Measurements from ENCODE around the gene PCP4. TPM values are rescaled to one million over a fixed set of nuclear protein-coding genes. Genes with fewer than 3 reads are reported as not detected.

Gene PCP4
- total and polyA plus RNA-seq, 5 donors: 3.9 to 7.5 (median 5.5) TPM

GRCh38 chr21:39924577-39925308, 57.5 kb downstream of the PCP4 start:
- DNase-seq: no peak
- intact Hi-C loops (cut with DNase I): no loop called here
- no peaks in the 10 kb centered on the region for H3K27me3 ChIP-seq (ENCODE audit: control insufficient read depth, insufficient read depth)
- no peak for ATAC-seq
- H3K4me3 ChIP-seq (ENCODE audit: low read length): no peak overlapping the region
- WGBS: 80% methylated on average over 8 of the region's 8 CpGs
- no peak overlapping the region for H3K27ac ChIP-seq (ENCODE audit: low read length)
- no peaks in the 10 kb centered on the region for H3K4me1 ChIP-seq (ENCODE audit: control insufficient read depth, insufficient read depth, low read length)
- H3K9me3 ChIP-seq (ENCODE audit: control insufficient read depth, low read length): no peaks in the 10 kb centered on the region

GRCh38 chr21:39927304-39927886, 60.2 kb downstream of the PCP4 start:
- peak in 1 of 2 donors; percentile 20 for ATAC-seq

GRCh38 chr21:39932335-39932734, 65.1 kb downstream of the PCP4 start:
- no peaks in the 10 kb centered on the region for H3K9me3 ChIP-seq (ENCODE audit: control insufficient read depth, low read length)
- intact Hi-C loops (cut with DNase I): no loop called here
- ATAC-seq: no peak

More at GRCh38 chr21:39927304-39927886, 60.2 kb downstream of the PCP4 start:
- no peak overlapping the region for H3K27ac ChIP-seq (ENCODE audit: low read length)
- intact Hi-C loops (cut with DNase I): no loop called here
- H3K4me1 ChIP-seq (ENCODE audit: control insufficient read depth, insufficient read depth, low read length): no peaks in the 10 kb centered on the region
- peak in 1 of 3 donors; percentile 54 for DNase-seq
- no peaks in the 10 kb centered on the region for H3K9me3 ChIP-seq (ENCODE audit: control insufficient read depth, low read length)
- H3K27me3 ChIP-seq (ENCODE audit: control insufficient read depth, insufficient read depth): no peaks in the 10 kb centered on the region
- H3K4me3 ChIP-seq (ENCODE audit: low read length): no peak overlapping the region
- WGBS: 72% methylated on average over 2 of the region's 2 CpGs

GRCh38 chr21:39934895-39935294, 67.7 kb downstream of the PCP4 start:
- ATAC-seq (no peak), DNase-seq (no peak)
- intact Hi-C loops (cut with DNase I): no loop called here
- Histone ChIP-seq H3K4me1 (ENCODE audit: control insufficient read depth, insufficient read depth, low read length) (no peaks in the 10 kb centered on the region), H3K27me3 (ENCODE audit: control insufficient read depth, insufficient read depth) (peaks cover 3% of the 10 kb centered on the region), H3K4me3 (ENCODE audit: low read length) (no peak overlapping the region), H3K9me3 (ENCODE audit: control insufficient read depth, low read length) (no peaks in the 10 kb centered on the region), H3K27ac (ENCODE audit: low read length) (no peak overlapping the region)
- 87% methylated on average over 2 of the region's 2 CpGs for WGBS

More at GRCh38 chr21:39932335-39932734, 65.1 kb downstream of the PCP4 start:
- Histone ChIP-seq H3K27me3 (ENCODE audit: control insufficient read depth, insufficient read depth) (peaks cover 3% of the 10 kb centered on the region), H3K27ac (ENCODE audit: low read length) (no peak overlapping the region), H3K4me1 (ENCODE audit: control insufficient read depth, insufficient read depth, low read length) (no peaks in the 10 kb centered on the region), H3K4me3 (ENCODE audit: low read length) (no peak overlapping the region)
- no peak for DNase-seq
- WGBS: 74% methylated on average over 1 of the region's 1 CpG

- ATAC-seq (no peak), DNase-seq (no peak)
- H3K4me3 ChIP-seq (ENCODE audit: low read length): no peak overlapping the region
- H3K9me3 ChIP-seq (ENCODE audit: control insufficient read depth, low read length): no peaks in the 10 kb centered on the region
- intact Hi-C loops (cut with DNase I): no loop called here
- H3K27ac ChIP-seq (ENCODE audit: low read length): no peak overlapping the region
- H3K4me1 ChIP-seq (ENCODE audit: control insufficient read depth, insufficient read depth, low read length): no peaks in the 10 kb centered on the region
- WGBS: 84% methylated on average over 5 of the region's 5 CpGs
- peaks cover 3% of the 10 kb centered on the region for H3K27me3 ChIP-seq (ENCODE audit: control insufficient read depth, insufficient read depth)
These were observed 68.5 kb downstream of the PCP4 start for GRCh38 chr21:39935716-39936115.

GRCh38 chr21:39938086-39938625, 70.9 kb downstream of the PCP4 start:
- Histone ChIP-seq H3K4me3 (ENCODE audit: low read length) (no peak overlapping the region), H3K4me1 (ENCODE audit: control insufficient read depth, insufficient read depth, low read length) (no peaks in the 10 kb centered on the region), H3K27ac (ENCODE audit: low read length) (no peak overlapping the region), H3K27me3 (ENCODE audit: control insufficient read depth, insufficient read depth) (peaks cover 3% of the 10 kb centered on the region), H3K9me3 (ENCODE audit: control insufficient read depth, low read length) (no peaks in the 10 kb centered on the region)
- no peak for DNase-seq
- no peak for ATAC-seq
- WGBS: 73% methylated on average over 8 of the region's 8 CpGs
- intact Hi-C loops (cut with DNase I): no loop called here

- ATAC-seq: no peak
These were observed 79.0 kb downstream of the PCP4 start for GRCh38 chr21:39946199-39946598.

GRCh38 chr21:39947031-39947430, 79.8 kb downstream of the PCP4 start:
- ATAC-seq: no peak
- intact Hi-C loops (cut with DNase I): no loop called here
- no peak overlapping the region for H3K27ac ChIP-seq (ENCODE audit: low read length)
- DNase-seq: no peak
- H3K9me3 ChIP-seq (ENCODE audit: control insufficient read depth, low read length): no peaks in the 10 kb centered on the region
- H3K27me3 ChIP-seq (ENCODE audit: control insufficient read depth, insufficient read depth): no peaks in the 10 kb centered on the region
- no peaks in the 10 kb centered on the region for H3K4me1 ChIP-seq (ENCODE audit: control insufficient read depth, insufficient read depth, low read length)
- WGBS: 52% methylated on average over 1 of the region's 1 CpG
- no peak overlapping the region for H3K4me3 ChIP-seq (ENCODE audit: low read length)

More at GRCh38 chr21:39946199-39946598, 79.0 kb downstream of the PCP4 start:
- 82% methylated on average over 2 of the region's 2 CpGs for WGBS
- H3K9me3 ChIP-seq (ENCODE audit: control insufficient read depth, low read length): no peaks in the 10 kb centered on the region
- H3K27ac ChIP-seq (ENCODE audit: low read length): no peak overlapping the region
- H3K4me3 ChIP-seq (ENCODE audit: low read length): no peak overlapping the region
- no peaks in the 10 kb centered on the region for H3K27me3 ChIP-seq (ENCODE audit: control insufficient read depth, insufficient read depth)
- no peaks in the 10 kb centered on the region for H3K4me1 ChIP-seq (ENCODE audit: control insufficient read depth, insufficient read depth, low read length)
- no peak for DNase-seq
- intact Hi-C loops (cut with DNase I): no loop called here

- intact Hi-C loops (cut with DNase I): no loop called here
- no peaks in the 10 kb centered on the region for H3K9me3 ChIP-seq (ENCODE audit: control insufficient read depth, low read length)
- 64% methylated on average over 18 of the region's 18 CpGs for WGBS
- no peak overlapping the region for H3K4me3 ChIP-seq (ENCODE audit: low read length)
- DNase-seq: no peak
- no peaks in the 10 kb centered on the region for H3K4me1 ChIP-seq (ENCODE audit: control insufficient read depth, insufficient read depth, low read length)
- H3K27ac ChIP-seq (ENCODE audit: low read length): no peak overlapping the region
- ATAC-seq: no peak
- no peaks in the 10 kb centered on the region for H3K27me3 ChIP-seq (ENCODE audit: control insufficient read depth, insufficient read depth)
These were observed 84.2 kb downstream of the PCP4 start for GRCh38 chr21:39951183-39952101.

GRCh38 chr21:39952265-39952664, 85.0 kb downstream of the PCP4 start:
- no peak overlapping the region for H3K4me3 ChIP-seq (ENCODE audit: low read length)
- H3K27me3 ChIP-seq (ENCODE audit: control insufficient read depth, insufficient read depth): no peaks in the 10 kb centered on the region
- no peak for ATAC-seq
- no peaks in the 10 kb centered on the region for H3K9me3 ChIP-seq (ENCODE audit: control insufficient read depth, low read length)
- intact Hi-C loops (cut with DNase I): no loop called here
- H3K4me1 ChIP-seq (ENCODE audit: control insufficient read depth, insufficient read depth, low read length): no peaks in the 10 kb centered on the region
- DNase-seq: no peak
- 78% methylated on average over 4 of the region's 4 CpGs for WGBS
- no peak overlapping the region for H3K27ac ChIP-seq (ENCODE audit: low read length)

- no peak overlapping the region for H3K27ac ChIP-seq (ENCODE audit: low read length)
- WGBS: 84% methylated on average over 10 of the region's 10 CpGs
- intact Hi-C loops (cut with DNase I): no loop called here
These were observed 87.3 kb downstream of the PCP4 start for GRCh38 chr21:39954570-39954969.

More at GRCh38 chr21:39954570-39954969, 87.3 kb downstream of the PCP4 start:
- Histone ChIP-seq H3K4me1 (ENCODE audit: control insufficient read depth, insufficient read depth, low read length) (no peaks in the 10 kb centered on the region), H3K27me3 (ENCODE audit: control insufficient read depth, insufficient read depth) (no peaks in the 10 kb centered on the region), H3K4me3 (ENCODE audit: low read length) (no peak overlapping the region), H3K9me3 (ENCODE audit: control insufficient read depth, low read length) (no peaks in the 10 kb centered on the region)
- no peak for ATAC-seq
- no peak for DNase-seq

All from right cardiac atrium (tissue), 5 donors.